Body of pancreas (tissue), 4 donors: ENCODE data around the gene POLL.

Experiments used
- CTCF ChIP-seq, 7 experiments: fragments of 450-650 bp in 4 of 7; fragments of 200-600 bp in 3 of 7; sonication (generic) in 3 of 7; IDR thresholded peaks; one replicate each; pipeline ENCODE4 v1.5.1; 2016 to 2019; ENCODE audit warnings: antibody characterized with exemption in 7 of 7
- POLR2A ChIP-seq, 3 donors: fragments of 450-650 bp; IDR thresholded peaks; one replicate each; pipeline ENCODE4 v1.6.1; 2016; ENCODE audit warnings: antibody characterized with exemption in 3 of 3, mild to moderate bottlenecking in 2 of 3

GRCh38 chr10:101566333-101567164, 21.5 kb downstream of the POLL start:
- TF ChIP-seq CTCF (IDR thresholded peaks at IDR 0.05) = no peak
- no peak for TF ChIP-seq POLR2A (IDR thresholded peaks at IDR 0.05)
